ENCODE measurements around the gene IMPACT. TPM values are rescaled to one million over a fixed set of nuclear protein-coding genes. Genes with fewer than 3 reads are reported as not detected.

Gene IMPACT
- total RNA-seq, 2 experiments from 2014 or later: 6.9 to 8.2 TPM

- CTCF ChIA-PET: interaction anchor here (0.6 to 1.1 kb wide), 2 partner anchors 59 to 792 kb away, joined by 3 to 8 read pairs; no protein-coding TSS in a partner anchor
- POLR2A ChIA-PET: no interaction called here
- no peak overlapping the region for H3K27ac Mint-ChIP-seq
- no peak for DNase-seq
- peaks cover 15% of the 10 kb centered on the region for H3K36me3 Mint-ChIP-seq (ENCODE audit: low read depth)
- peaks cover 6% of the 10 kb centered on the region for H3K27me3 Mint-ChIP-seq
- peaks cover 10% of the 10 kb centered on the region for H3K9me3 Mint-ChIP-seq
- H3K4me3 Mint-ChIP-seq: no peak overlapping the region
- peaks cover 24% of the 10 kb centered on the region for H3K4me1 Mint-ChIP-seq
Measured at GRCh38 chr18:24429188-24429587, 2.7 kb downstream of the IMPACT start.

GRCh38 chr18:24432618-24433017 lies 6.1 kb downstream of the IMPACT start:
- peaks cover 3% of the 10 kb centered on the region for H3K36me3 Mint-ChIP-seq (ENCODE audit: low read depth)
- ChIA-PET POLR2A (interaction anchor here (0.9 kb wide), 1 partner anchor 15 kb away, joined by 3 read pairs; no protein-coding TSS in a partner anchor), CTCF (interaction anchor here (0.6 to 4.8 kb wide), 3 partner anchors 35 to 1636 kb away, joined by 3 to 38 read pairs (median 7); partner anchors contain the start of gene OSBPL1A)
- no peak overlapping the region for H3K27ac Mint-ChIP-seq
- H3K27me3 Mint-ChIP-seq: no peaks in the 10 kb centered on the region
- DNase-seq: no peak
- H3K9me3 Mint-ChIP-seq: no peaks in the 10 kb centered on the region
- H3K4me1 Mint-ChIP-seq: peaks cover 17% of the 10 kb centered on the region
- H3K4me3 Mint-ChIP-seq: no peak overlapping the region

GRCh38 chr18:24436939-24437338 lies 10.5 kb downstream of the IMPACT start:
- Mint-ChIP-seq H3K27me3 (no peaks in the 10 kb centered on the region), H3K9me3 (no peaks in the 10 kb centered on the region), H3K36me3 (ENCODE audit: low read depth) (peaks cover 13% of the 10 kb centered on the region), H3K4me1 (peaks cover 10% of the 10 kb centered on the region), H3K27ac (no peak overlapping the region), H3K4me3 (no peak overlapping the region)
- POLR2A ChIA-PET: interaction anchor here (1.6 kb wide), 1 partner anchor 75 kb away, joined by 3 read pairs; no protein-coding TSS in a partner anchor
- DNase-seq: no peak
- CTCF ChIA-PET: interaction anchor here (0.9 to 1.8 kb wide), 6 partner anchors 10 to 265 kb away, joined by 3 to 4 read pairs (median 4); partner anchors contain the start of genes HRH4 and IMPACT

GRCh38 chr18:24443870-24444269 lies 17.4 kb downstream of the IMPACT start:
- ChIA-PET CTCF (interaction anchor here (0.6 to 1.3 kb wide), 4 partner anchors 45 to 734 kb away, joined by 3 read pairs; no protein-coding TSS in a partner anchor), POLR2A (no interaction called here)
- Mint-ChIP-seq H3K4me3 (no peak overlapping the region), H3K27ac (no peak overlapping the region), H3K9me3 (no peaks in the 10 kb centered on the region), H3K4me1 (peaks cover 9% of the 10 kb centered on the region), H3K36me3 (ENCODE audit: low read depth) (peaks cover 30% of the 10 kb centered on the region), H3K27me3 (no peaks in the 10 kb centered on the region)
- no peak for DNase-seq

GRCh38 chr18:24446453-24446852 lies 20.0 kb downstream of the IMPACT start:
- ChIA-PET CTCF (interaction anchor here (0.7 to 2.2 kb wide), 8 partner anchors 12 to 88 kb away, joined by 3 to 14 read pairs (median 4); no protein-coding TSS in a partner anchor), POLR2A (interaction anchor here (1.2 kb wide), 1 partner anchor 42 kb away, joined by 3 read pairs; no protein-coding TSS in a partner anchor)
- no peaks in the 10 kb centered on the region for H3K27me3 Mint-ChIP-seq
- H3K36me3 Mint-ChIP-seq (ENCODE audit: low read depth): peaks cover 28% of the 10 kb centered on the region
- no peak overlapping the region for H3K4me3 Mint-ChIP-seq
- DNase-seq: no peak
- no peaks in the 10 kb centered on the region for H3K9me3 Mint-ChIP-seq
- H3K4me1 Mint-ChIP-seq: peaks cover 9% of the 10 kb centered on the region
- H3K27ac Mint-ChIP-seq: no peak overlapping the region

- peaks cover 23% of the 10 kb centered on the region for H3K36me3 Mint-ChIP-seq (ENCODE audit: low read depth)
- no peaks in the 10 kb centered on the region for H3K27me3 Mint-ChIP-seq
- no peaks in the 10 kb centered on the region for H3K9me3 Mint-ChIP-seq
- no peak for DNase-seq
- H3K27ac Mint-ChIP-seq: no peak overlapping the region
- ChIA-PET POLR2A (interaction anchor here (1.2 kb wide), 1 partner anchor 42 kb away, joined by 3 read pairs; no protein-coding TSS in a partner anchor), CTCF (interaction anchor here (0.7 to 2.2 kb wide), 8 partner anchors 13 to 89 kb away, joined by 3 to 14 read pairs (median 4); no protein-coding TSS in a partner anchor)
- peaks cover 9% of the 10 kb centered on the region for H3K4me1 Mint-ChIP-seq
- no peak overlapping the region for H3K4me3 Mint-ChIP-seq
Measured at GRCh38 chr18:24446953-24447538, 20.6 kb downstream of the IMPACT start.

GRCh38 chr18:24447961-24448360 lies 21.5 kb downstream of the IMPACT start:
- Mint-ChIP-seq H3K9me3 (no peaks in the 10 kb centered on the region), H3K4me3 (no peak overlapping the region), H3K36me3 (ENCODE audit: low read depth) (peaks cover 23% of the 10 kb centered on the region), H3K4me1 (peaks cover 9% of the 10 kb centered on the region), H3K27me3 (no peaks in the 10 kb centered on the region), H3K27ac (no peak overlapping the region)
- no peak for DNase-seq
- POLR2A ChIA-PET: interaction anchor here (1.2 kb wide), 1 partner anchor 41 kb away, joined by 3 read pairs; no protein-coding TSS in a partner anchor
- CTCF ChIA-PET: interaction anchor here (1.5 to 2.2 kb wide), 3 partner anchors 41 to 90 kb away, joined by 5 to 14 read pairs (median 10); no protein-coding TSS in a partner anchor

- H3K4me1 Mint-ChIP-seq: peaks cover 14% of the 10 kb centered on the region
- peaks cover 4% of the 10 kb centered on the region for H3K36me3 Mint-ChIP-seq (ENCODE audit: low read depth)
- no peak for DNase-seq
- H3K27me3 Mint-ChIP-seq: no peaks in the 10 kb centered on the region
- ChIA-PET POLR2A (no interaction called here), CTCF (no interaction called here)
- H3K4me3 Mint-ChIP-seq: no peak overlapping the region
- no peak overlapping the region for H3K27ac Mint-ChIP-seq
- H3K9me3 Mint-ChIP-seq: no peaks in the 10 kb centered on the region
Measured at GRCh38 chr18:24456549-24456948, 30.1 kb downstream of the IMPACT start.

GRCh38 chr18:24459772-24460171 lies 33.3 kb downstream of the IMPACT start:
- Mint-ChIP-seq H3K36me3 (ENCODE audit: low read depth) (peaks cover 3% of the 10 kb centered on the region), H3K27me3 (no peaks in the 10 kb centered on the region), H3K9me3 (no peaks in the 10 kb centered on the region), H3K4me1 (peaks cover 29% of the 10 kb centered on the region), H3K4me3 (no peak overlapping the region), H3K27ac (no peak overlapping the region)
- ChIA-PET POLR2A (interaction anchor here (1.0 kb wide), 2 partner anchors 14 to 33 kb away, joined by 3 to 4 read pairs; no protein-coding TSS in a partner anchor), CTCF (interaction anchor here (1.3 to 3.9 kb wide), 4 partner anchors 13 to 100 kb away, joined by 3 to 35 read pairs (median 4); partner anchors contain the start of gene OSBPL1A)
- DNase-seq: no peak

- H3K9me3 Mint-ChIP-seq: no peaks in the 10 kb centered on the region
- H3K36me3 Mint-ChIP-seq (ENCODE audit: low read depth): peaks cover 3% of the 10 kb centered on the region
- peaks cover 31% of the 10 kb centered on the region for H3K4me1 Mint-ChIP-seq
- DNase-seq: no peak
- POLR2A ChIA-PET: interaction anchor here (1.0 kb wide), 2 partner anchors 13 to 33 kb away, joined by 3 to 4 read pairs; no protein-coding TSS in a partner anchor
- peaks cover 4% of the 10 kb centered on the region for H3K27me3 Mint-ChIP-seq
- no peak within 1 kb of the TSS for H3K27ac Mint-ChIP-seq
- peak within 1 kb of the TSS; percentile 1 for H3K4me3 Mint-ChIP-seq
- CTCF ChIA-PET: interaction anchor here (0.6 to 3.9 kb wide), 5 partner anchors 12 to 601 kb away, joined by 3 to 35 read pairs (median 4); no protein-coding TSS in a partner anchor
Measured at GRCh38 chr18:24460388-24460787, 33.9 kb downstream of the IMPACT start, which contains the start of gene HRH4. Gene HRH4, plus strand, starts transcription at chr18:24460637. Its CDS starts 92 bp downstream, at chr18:24460729.

- Mint-ChIP-seq H3K27me3 (peaks cover 4% of the 10 kb centered on the region), H3K9me3 (no peaks in the 10 kb centered on the region), H3K4me3 (peak overlapping the region; percentile 34), H3K27ac (no peak overlapping the region), H3K36me3 (ENCODE audit: low read depth) (peaks cover 3% of the 10 kb centered on the region), H3K4me1 (peaks cover 34% of the 10 kb centered on the region)
- DNase-seq: no peak
- ChIA-PET POLR2A (no interaction called here), CTCF (interaction anchor here (3.9 kb wide), 1 partner anchor 26 kb away, joined by 35 read pairs; no protein-coding TSS in a partner anchor)
Measured at GRCh38 chr18:24461996-24462395, 35.5 kb downstream of the IMPACT start.

- H3K27me3 Mint-ChIP-seq: peaks cover 7% of the 10 kb centered on the region
- H3K9me3 Mint-ChIP-seq: no peaks in the 10 kb centered on the region
- no peak overlapping the region for H3K27ac Mint-ChIP-seq
- no peak overlapping the region for H3K4me3 Mint-ChIP-seq
- ChIA-PET CTCF (interaction anchor here (3.9 kb wide), 1 partner anchor 24 kb away, joined by 35 read pairs; no protein-coding TSS in a partner anchor), POLR2A (no interaction called here)
- peaks cover 36% of the 10 kb centered on the region for H3K4me1 Mint-ChIP-seq
- DNase-seq: no peak
- H3K36me3 Mint-ChIP-seq (ENCODE audit: low read depth): peaks cover 3% of the 10 kb centered on the region
Measured at GRCh38 chr18:24462838-24463775, 36.6 kb downstream of the IMPACT start.
